Subcutaneous abdominal adipose tissue (tissue), 5 donors: ENCODE results near the gene FRS2.

ENCODE experiments used
- H3K27ac ChIP-seq: one replicate; pipeline ENCODE4 v1.7.0; 2013; ENCODE audit warnings: low read depth, mild to moderate bottlenecking, inconsistent platforms, low read length, moderate library complexity
- H3K27me3 ChIP-seq, 5 donors: one replicate each; pipeline ENCODE4 v1.7.0; 2013; ENCODE audit warnings: low read length in 5 of 5, inconsistent platforms in 1 of 5; ENCODE audit not compliant: control insufficient read depth in 5 of 5, insufficient read depth in 4 of 5
- H3K36me3 ChIP-seq, 5 donors: one replicate each; pipeline ENCODE4 v1.7.0; 2013; ENCODE audit warnings: low read length in 5 of 5; ENCODE audit not compliant: control insufficient read depth in 5 of 5, insufficient read depth in 5 of 5
- H3K4me1 ChIP-seq, 5 donors: one replicate each; pipeline ENCODE4 v1.7.0; 2013; ENCODE audit warnings: low read length in 5 of 5, mild to moderate bottlenecking in 3 of 5, moderate library complexity in 1 of 5; ENCODE audit not compliant: control insufficient read depth in 5 of 5, insufficient read depth in 5 of 5
- H3K4me3 ChIP-seq, 5 donors: one replicate each; pipeline ENCODE4 v1.7.0; 2013; ENCODE audit warnings: low read length in 5 of 5, low read depth in 1 of 5
- H3K9ac ChIP-seq, 5 donors: one replicate each; pipeline ENCODE4 v1.7.0; 2013; ENCODE audit warnings: low read length in 5 of 5, mild to moderate bottlenecking in 4 of 5, moderate library complexity in 3 of 5
- H3K9me3 ChIP-seq, 5 donors: one replicate each; pipeline ENCODE4 v1.7.0; 2013; ENCODE audit warnings: low read length in 5 of 5; ENCODE audit not compliant: control insufficient read depth in 5 of 5
- donor health status: healthy.
- donor health status: healthy.
- donor health status: healthy.
- donor health status: healthy.
- donor health status: healthy.

The FRS2 gene

GRCh38 chr12:69495071-69495470 is 24.9 kb downstream of the FRS2 start:
- H3K4me1 ChIP-seq = peaks cover 0 to 16% (median 14%) of the 10 kb centered on the region in 5 donors
- H3K4me3 ChIP-seq = no peak overlapping the region
- no peak overlapping the region for H3K27ac ChIP-seq
- no peak overlapping the region for H3K9ac ChIP-seq
- H3K36me3 ChIP-seq = peaks cover 0 to 3% (median 0%) of the 10 kb centered on the region in 5 donors
- no peaks in the 10 kb centered on the region for H3K9me3 ChIP-seq
- H3K27me3 ChIP-seq = no peaks in the 10 kb centered on the region

DNA sequence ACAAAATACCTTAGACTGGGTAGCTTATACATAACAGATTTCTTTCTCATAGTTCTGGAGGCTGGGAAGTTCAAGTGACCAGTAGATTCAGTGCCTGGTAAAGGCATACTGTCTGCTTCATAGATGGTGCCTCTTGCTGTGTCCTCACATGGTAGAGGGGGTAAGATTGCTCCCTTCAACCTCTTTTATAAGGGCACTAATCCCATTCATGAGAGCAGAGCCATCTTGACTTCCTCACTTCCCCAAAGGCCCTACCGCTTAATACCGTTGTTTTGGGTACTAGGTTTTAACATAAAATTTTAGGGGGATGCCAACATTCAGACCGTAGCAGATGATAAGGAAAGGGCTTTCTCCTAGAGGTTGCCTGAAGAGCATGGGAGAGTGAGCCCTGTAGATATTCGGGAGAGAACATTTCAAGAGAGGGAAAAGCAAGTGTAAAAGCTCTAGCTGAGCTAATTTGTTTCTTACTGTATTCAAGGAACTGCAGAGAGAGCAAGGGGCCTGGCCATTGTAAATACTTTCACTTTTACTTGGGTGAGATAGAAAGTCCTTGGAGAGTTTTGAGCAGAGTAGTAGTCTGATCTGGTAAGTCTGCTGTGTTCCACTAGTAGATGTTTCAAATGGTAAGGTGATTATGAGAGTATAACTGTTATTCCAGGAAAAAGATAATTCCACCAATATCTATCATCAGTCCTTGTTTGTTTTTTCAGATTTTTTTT is 27.3 kb downstream of the FRS2 start:
- Histone ChIP-seq H3K9ac (no peak overlapping the region), H3K27ac (no peak overlapping the region), H3K4me3 (no peak overlapping the region), H3K36me3 (no peaks in the 10 kb centered on the region), H3K27me3 (no peaks in the 10 kb centered on the region), H3K4me1 (peaks cover 0 to 11% (median 8%) of the 10 kb centered on the region in 5 donors), H3K9me3 (no peaks in the 10 kb centered on the region)

GRCh38 chr12:69500631-69501030 is 30.4 kb downstream of the FRS2 start:
- H3K9ac ChIP-seq = no peak overlapping the region
- peaks cover 2 to 22% (median 18%) of the 10 kb centered on the region in 5 donors for H3K4me1 ChIP-seq
- no peaks in the 10 kb centered on the region for H3K9me3 ChIP-seq
- H3K36me3 ChIP-seq = no peaks in the 10 kb centered on the region
- H3K4me3 ChIP-seq = no peak overlapping the region
- H3K27ac ChIP-seq = no peak overlapping the region
- H3K27me3 ChIP-seq = no peaks in the 10 kb centered on the region

GRCh38 chr12:69501154-69501895 is 31.1 kb downstream of the FRS2 start:
- Histone ChIP-seq H3K27ac (no peak overlapping the region), H3K36me3 (no peaks in the 10 kb centered on the region), H3K9me3 (no peaks in the 10 kb centered on the region), H3K9ac (no peak overlapping the region), H3K27me3 (no peaks in the 10 kb centered on the region), H3K4me3 (no peak overlapping the region), H3K4me1 (peaks cover 3 to 24% (median 19%) of the 10 kb centered on the region in 5 donors)

DNA sequence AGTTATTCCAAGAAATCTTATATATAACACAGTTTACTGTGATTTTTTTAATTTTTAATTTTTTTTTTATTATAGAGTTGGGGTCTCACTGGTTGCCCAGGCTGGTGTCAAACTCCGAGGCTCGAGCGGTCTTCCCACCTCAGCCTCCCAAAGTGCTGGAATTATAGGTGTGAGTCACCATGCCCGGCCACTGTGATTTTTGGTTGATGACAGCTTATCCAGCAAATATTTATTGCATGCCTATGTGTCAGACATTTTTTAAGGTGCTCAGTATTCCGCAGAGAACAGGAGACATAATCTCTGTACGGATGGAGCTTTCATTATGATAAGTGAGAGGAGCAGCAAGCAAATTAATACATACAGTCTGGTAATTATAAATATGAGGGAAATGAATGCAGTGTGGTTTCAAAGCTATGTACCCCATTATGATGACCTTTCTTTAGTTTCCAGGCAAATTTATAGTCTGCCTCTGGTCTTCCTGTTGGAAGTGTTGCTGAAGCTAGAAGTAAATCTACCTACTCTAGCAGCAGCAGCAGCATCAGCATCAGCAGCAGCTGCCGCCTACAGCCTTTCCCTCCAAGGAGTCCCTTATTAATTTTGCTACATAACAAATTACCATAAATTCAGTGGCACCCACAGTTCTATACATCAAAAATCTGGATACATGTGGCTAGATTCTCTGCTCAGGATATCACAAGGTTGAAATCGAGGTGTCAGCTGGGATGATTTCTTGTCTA is 32.3 kb downstream of the FRS2 start:
- Histone ChIP-seq H3K27ac (no peak overlapping the region), H3K4me1 (peaks cover 3 to 27% (median 23%) of the 10 kb centered on the region in 5 donors), H3K27me3 (no peaks in the 10 kb centered on the region)

DNA sequence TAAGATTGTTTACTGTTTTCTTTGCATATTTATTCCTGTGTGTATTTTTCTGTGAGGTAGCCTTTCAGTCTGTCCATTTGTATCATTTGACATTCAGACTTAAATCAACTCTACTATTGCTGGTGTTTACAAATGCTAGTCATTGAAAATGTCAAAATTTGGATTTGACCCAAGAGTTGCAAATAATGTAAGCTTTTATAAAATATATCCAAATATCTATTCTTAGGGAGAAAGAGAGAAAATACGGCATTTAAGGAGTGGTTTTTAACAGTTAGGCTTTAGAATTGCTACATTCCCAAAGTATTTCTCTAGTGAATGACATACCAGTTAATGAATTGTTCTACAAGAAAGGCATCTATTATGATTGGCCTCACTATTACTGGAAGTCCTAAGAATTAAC is 37.9 kb downstream of the FRS2 start:
- Histone ChIP-seq H3K9me3 (no peaks in the 10 kb centered on the region), H3K4me1 (peaks cover 3 to 39% (median 22%) of the 10 kb centered on the region in 5 donors), H3K27me3 (no peaks in the 10 kb centered on the region)

More for the DNA sequence above, 32.3 kb downstream of the FRS2 start:
- H3K9me3 ChIP-seq = no peaks in the 10 kb centered on the region
- no peaks in the 10 kb centered on the region for H3K36me3 ChIP-seq
- no peak overlapping the region for H3K4me3 ChIP-seq
- H3K9ac ChIP-seq = no peak overlapping the region

DNA sequence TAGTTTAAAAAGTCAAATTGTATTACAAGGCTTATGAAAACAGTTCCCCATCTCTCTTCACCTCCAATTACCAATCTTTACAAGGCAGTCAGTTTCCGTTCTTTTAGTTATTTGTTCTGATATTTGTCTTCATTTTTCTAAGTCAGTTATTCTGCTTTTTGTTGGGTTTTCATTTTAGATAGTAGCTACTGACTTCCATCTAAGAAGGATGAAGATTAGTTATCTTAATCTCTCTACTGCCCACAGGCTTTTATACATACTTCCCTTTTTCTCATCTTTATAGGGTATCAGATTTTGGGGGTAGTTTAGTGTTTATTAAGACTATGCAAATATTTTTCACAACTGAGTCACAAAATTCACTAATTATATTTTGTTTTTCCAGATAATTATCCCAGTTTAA is 38.4 kb downstream of the FRS2 start:
- Histone ChIP-seq H3K9ac (no peak overlapping the region), H3K9me3 (no peaks in the 10 kb centered on the region), H3K4me3 (no peak overlapping the region), H3K27me3 (no peaks in the 10 kb centered on the region), H3K4me1 (peaks cover 3 to 39% (median 22%) of the 10 kb centered on the region in 5 donors), H3K27ac (no peak overlapping the region), H3K36me3 (no peaks in the 10 kb centered on the region)

More for the DNA sequence above, 37.9 kb downstream of the FRS2 start:
- Histone ChIP-seq H3K36me3 (no peaks in the 10 kb centered on the region), H3K27ac (no peak overlapping the region), H3K4me3 (no peak overlapping the region), H3K9ac (no peak overlapping the region)

- Histone ChIP-seq H3K27ac (no peak overlapping the region), H3K9me3 (no peaks in the 10 kb centered on the region), H3K27me3 (no peaks in the 10 kb centered on the region), H3K9ac (no peak overlapping the region), H3K4me1 (peaks cover 5 to 44% (median 26%) of the 10 kb centered on the region in 5 donors), H3K36me3 (no peaks in the 10 kb centered on the region), H3K4me3 (no peak overlapping the region)
Observed at GRCh38 chr12:69509308-69509736, 39.1 kb downstream of the FRS2 start.

- Histone ChIP-seq H3K36me3 (no peaks in the 10 kb centered on the region), H3K9ac (no peak overlapping the region), H3K4me1 (peaks cover 5 to 43% (median 20%) of the 10 kb centered on the region in 5 donors), H3K27me3 (no peaks in the 10 kb centered on the region), H3K27ac (no peak overlapping the region), H3K4me3 (no peak overlapping the region), H3K9me3 (no peaks in the 10 kb centered on the region)
Observed at GRCh38 chr12:69509904-69510827, 40.0 kb downstream of the FRS2 start.
